ENCODE results near the gene PHYHD1.

The PHYHD1 gene

GRCh38 chr9:128893354-128893753 lies 27.4 kb upstream of the PHYHD1 start:
- H3K4me3 ChIP-seq (ENCODE audit: low read depth, low read length), result no peak overlapping the region
- no peak for DNase-seq (ENCODE audit: low read depth)
- TF ChIP-seq CTCF (IDR thresholded peaks at IDR 0.05; ENCODE audit: low read depth, low read length, missing control alignments), result no peak

- no peak for DNase-seq (ENCODE audit: low read depth)
- no peak overlapping the region for H3K4me3 ChIP-seq (ENCODE audit: low read depth, low read length)
- no peak for TF ChIP-seq CTCF (IDR thresholded peaks at IDR 0.05; ENCODE audit: low read depth, low read length, missing control alignments)
Measured at GRCh38 chr9:128894764-128895163, 26.0 kb upstream of the PHYHD1 start.

GRCh38 chr9:128895556-128895955 lies 25.2 kb upstream of the PHYHD1 start:
- DNase-seq (ENCODE audit: low read depth), result no peak
- H3K4me3 ChIP-seq (ENCODE audit: low read depth, low read length), result no peak overlapping the region
- TF ChIP-seq CTCF (IDR thresholded peaks at IDR 0.05; ENCODE audit: low read depth, low read length, missing control alignments), result no peak

- no peak for DNase-seq (ENCODE audit: low read depth)
- no peak overlapping the region for H3K4me3 ChIP-seq (ENCODE audit: low read depth, low read length)
- no peak for TF ChIP-seq CTCF (IDR thresholded peaks at IDR 0.05; ENCODE audit: low read depth, low read length, missing control alignments)
Measured at GRCh38 chr9:128898382-128898781, 22.4 kb upstream of the PHYHD1 start.

GRCh38 chr9:128898845-128899565 lies 21.8 kb upstream of the PHYHD1 start:
- TF ChIP-seq CTCF (IDR thresholded peaks at IDR 0.05; ENCODE audit: low read depth, low read length, missing control alignments), result no peak
- H3K4me3 ChIP-seq (ENCODE audit: low read depth, low read length), result no peak overlapping the region
- DNase-seq (ENCODE audit: low read depth), result no peak

GRCh38 chr9:128899566-128900322 lies 21.0 kb upstream of the PHYHD1 start:
- no peak for TF ChIP-seq CTCF (IDR thresholded peaks at IDR 0.05; ENCODE audit: low read depth, low read length, missing control alignments)
- H3K4me3 ChIP-seq (ENCODE audit: low read depth, low read length), result no peak overlapping the region
- DNase-seq (ENCODE audit: low read depth), result no peak

All from GM12864 (cell line).